ENCODE data around the gene CUL3. TPM values are rescaled to one million over a fixed set of nuclear protein-coding genes. Genes with fewer than 3 reads are reported as not detected.
"Not testable (repeated sequence)": the region's sequence is repeated elsewhere in the genome, so short reads cannot be mapped to it uniquely, and the experiment has no call there.

Gene CUL3
- total RNA-seq, 2 experiments from 2014 or later, result 115 TPM

DNA sequence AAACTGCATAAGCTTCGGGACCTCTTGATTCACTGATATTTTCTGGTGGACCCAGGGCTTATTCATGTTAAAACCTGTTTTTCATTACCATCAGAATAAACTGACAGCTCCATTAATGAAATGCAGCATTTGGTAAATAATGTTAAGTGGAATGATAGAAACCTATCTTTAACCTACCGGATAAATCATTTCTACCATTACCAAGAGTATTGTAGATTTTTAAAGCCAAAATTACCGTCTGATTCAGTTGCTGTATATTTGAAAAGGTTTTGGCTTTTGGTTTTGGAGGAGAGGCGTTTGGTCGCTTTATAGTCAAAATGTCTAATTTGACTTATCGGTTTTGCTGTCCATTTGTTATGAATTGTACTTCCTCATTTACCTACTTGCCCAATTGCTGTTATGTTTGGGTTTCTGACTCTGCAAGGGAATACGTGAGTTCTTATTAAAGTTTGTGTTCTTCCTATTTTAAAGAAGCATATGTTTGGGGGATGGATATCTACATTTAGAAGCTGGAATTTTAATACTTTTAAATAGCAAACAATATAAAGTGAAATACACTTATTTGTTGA is 1.0 kb upstream of the CUL3 start:
- Mint-ChIP-seq H3K36me3 (ENCODE audit: low read depth) (peaks cover 28% of the 10 kb centered on the region), H3K27me3 (no peaks in the 10 kb centered on the region), H3K9me3 (no peaks in the 10 kb centered on the region), H3K4me3 (peak overlapping the region; percentile 99), H3K27ac (peak overlapping the region; percentile 92), H3K4me1 (ENCODE audit: low read depth) (peaks cover 37% of the 10 kb centered on the region)
- TF ChIP-seq, protein P1, sequence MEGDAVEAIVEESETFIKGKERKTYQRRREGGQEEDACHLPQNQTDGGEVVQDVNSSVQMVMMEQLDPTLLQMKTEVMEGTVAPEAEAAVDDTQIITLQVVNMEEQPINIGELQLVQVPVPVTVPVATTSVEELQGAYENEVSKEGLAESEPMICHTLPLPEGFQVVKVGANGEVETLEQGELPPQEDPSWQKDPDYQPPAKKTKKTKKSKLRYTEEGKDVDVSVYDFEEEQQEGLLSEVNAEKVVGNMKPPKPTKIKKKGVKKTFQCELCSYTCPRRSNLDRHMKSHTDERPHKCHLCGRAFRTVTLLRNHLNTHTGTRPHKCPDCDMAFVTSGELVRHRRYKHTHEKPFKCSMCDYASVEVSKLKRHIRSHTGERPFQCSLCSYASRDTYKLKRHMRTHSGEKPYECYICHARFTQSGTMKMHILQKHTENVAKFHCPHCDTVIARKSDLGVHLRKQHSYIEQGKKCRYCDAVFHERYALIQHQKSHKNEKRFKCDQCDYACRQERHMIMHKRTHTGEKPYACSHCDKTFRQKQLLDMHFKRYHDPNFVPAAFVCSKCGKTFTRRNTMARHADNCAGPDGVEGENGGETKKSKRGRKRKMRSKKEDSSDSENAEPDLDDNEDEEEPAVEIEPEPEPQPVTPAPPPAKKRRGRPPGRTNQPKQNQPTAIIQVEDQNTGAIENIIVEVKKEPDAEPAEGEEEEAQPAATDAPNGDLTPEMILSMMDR (IDR thresholded peaks at IDR 0.05), result no peak
- Histone ChIP-seq H3K27me3 (ENCODE audit: control insufficient read depth in 1 of 2, insufficient read depth in 2 of 2, low read length in 2 of 2) (no peaks in the 10 kb centered on the region), H3K36me3 (ENCODE audit: insufficient read depth, low read length) (no peaks in the 10 kb centered on the region), H3K9me3 (ENCODE audit: control insufficient read depth in 1 of 2, insufficient read depth in 1 of 2, low read length in 2 of 2) (no peaks in the 10 kb centered on the region), H3K27ac (ENCODE audit: low read depth in 1 of 2, low read length in 2 of 2) (peak overlapping the region; percentile 6 to 58), H3K4me1 (ENCODE audit: insufficient read depth, low read length) (peaks cover 18% of the 10 kb centered on the region), H3K4me3 (ENCODE audit: low read length) (peak overlapping the region; percentile 91)
- POLR2A ChIA-PET, result interaction anchor here (0.6 to 1.8 kb wide), 17 partner anchors 10 to 628 kb away, joined by 3 to 14 read pairs (median 4); no protein-coding TSS in a partner anchor
- intact Hi-C loops (cut with DNase I, micrococcal nuclease), result loop anchor here (5.0 to 10.0 kb wide), 4 partner anchors 459 to 1724 kb away; partner anchors contain the start of genes MRPL44 (in 2 of the 2), ACSL3 (in 1 of the 2) and DOCK10 (in 1 of the 2)
- CTCF ChIA-PET, result interaction anchor here (1.8 kb wide), 1 partner anchor 13 kb away, joined by 4 read pairs; no protein-coding TSS in a partner anchor
- DNase-seq (peak in 1 of 14 experiments; percentile 25), ATAC-seq (ENCODE audit: poor library complexity) (no peak)

DNA sequence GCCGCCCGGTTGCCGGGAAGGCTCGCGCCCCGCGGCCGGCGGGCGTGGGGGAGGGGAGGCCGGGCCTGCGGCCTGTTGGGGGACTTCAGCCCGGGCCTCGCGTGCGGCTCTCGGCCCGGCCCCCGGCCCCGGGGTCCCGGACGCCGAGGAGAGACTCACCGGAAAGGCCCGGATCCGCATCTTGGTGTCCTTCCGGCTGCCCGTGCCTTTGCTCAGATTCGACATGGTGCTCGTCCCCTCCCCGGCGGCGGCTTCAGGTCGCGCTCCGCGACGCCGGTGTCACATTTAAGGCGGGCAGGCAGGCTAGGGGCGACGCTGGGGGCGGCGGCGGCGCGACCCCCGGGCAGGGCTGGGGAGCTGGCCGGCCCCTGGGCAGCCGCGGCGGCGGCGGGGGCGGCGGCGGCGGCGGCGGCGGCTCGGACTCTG is 365 bp downstream of the CUL3 start:
- no peaks in the 10 kb centered on the region for H3K27me3 ChIP-seq (ENCODE audit: control insufficient read depth in 1 of 2, insufficient read depth in 2 of 2, low read length in 2 of 2)
- DNase-seq (peak; percentile 35 to 82 (median 57)), ATAC-seq (ENCODE audit: poor library complexity) (peak; percentile 19)
- H3K4me3 ChIP-seq (ENCODE audit: low read length), result peak overlapping the region; percentile 91
- peak overlapping the region; percentile 73 to 79 for H3K27ac ChIP-seq (ENCODE audit: low read depth in 1 of 2, low read length in 2 of 2)
- no peaks in the 10 kb centered on the region for H3K27me3 Mint-ChIP-seq
- no peaks in the 10 kb centered on the region for H3K36me3 ChIP-seq (ENCODE audit: insufficient read depth, low read length)
- intact Hi-C loops (cut with DNase I, micrococcal nuclease), result loop anchor here (2.0 to 10.0 kb wide), 7 partner anchors 37 to 1722 kb away; partner anchors contain the start of genes MRPL44 (in 2 of the 2), ACSL3 (in 1 of the 2) and DOCK10 (in 1 of the 2)
- peaks cover 28% of the 10 kb centered on the region for H3K4me1 ChIP-seq (ENCODE audit: insufficient read depth, low read length)
- peaks cover 51% of the 10 kb centered on the region for H3K4me1 Mint-ChIP-seq (ENCODE audit: low read depth)
- peak overlapping the region; percentile 92 for H3K4me3 Mint-ChIP-seq
- H3K36me3 Mint-ChIP-seq (ENCODE audit: low read depth), result peaks cover 34% of the 10 kb centered on the region
- no peaks in the 10 kb centered on the region for H3K9me3 Mint-ChIP-seq
- peak overlapping the region; percentile 92 for H3K27ac Mint-ChIP-seq
- TF ChIP-seq, protein P1 (IDR thresholded peaks at IDR 0.05), result no peak
- ChIA-PET POLR2A (interaction anchor here (0.5 to 1.7 kb wide), 11 partner anchors 9 to 225 kb away, joined by 3 to 8 read pairs (median 4); no protein-coding TSS in a partner anchor), CTCF (no interaction called here)
- H3K9me3 ChIP-seq (ENCODE audit: control insufficient read depth in 1 of 2, insufficient read depth in 1 of 2, low read length in 2 of 2), result no peaks in the 10 kb centered on the region

DNA sequence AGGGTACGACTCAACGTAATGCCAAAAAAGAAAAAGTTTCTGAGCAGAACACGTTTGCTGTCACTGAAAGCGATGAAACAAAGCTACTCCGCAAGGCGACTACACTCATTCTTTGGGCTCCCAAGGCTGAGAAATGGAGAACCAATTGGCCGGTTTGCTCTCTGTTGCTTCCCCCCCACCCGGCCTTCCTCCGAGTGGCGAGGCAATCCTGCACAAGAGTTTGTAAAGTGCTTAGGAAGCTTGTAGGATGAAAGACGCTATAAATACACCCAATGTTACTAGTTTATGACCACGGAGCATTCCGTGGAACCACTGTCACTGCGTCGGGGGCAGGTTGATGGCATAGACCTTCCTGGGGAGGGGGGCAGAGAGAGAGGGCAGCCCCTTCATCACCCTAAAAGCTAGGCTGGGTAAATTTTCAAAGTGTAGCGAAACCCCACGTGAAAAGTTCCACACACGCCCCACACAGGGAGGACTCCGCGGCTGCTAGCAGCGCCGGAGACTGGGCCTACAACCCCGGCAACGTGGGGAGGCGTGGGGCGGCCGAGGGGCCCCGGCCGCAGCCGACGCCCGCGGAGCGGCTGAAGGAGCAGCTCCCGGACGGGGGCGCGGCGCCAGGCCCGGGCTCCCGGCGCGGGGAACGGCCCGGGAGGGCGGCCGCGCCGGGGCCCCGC is 915 bp downstream of the CUL3 start:
- ChIA-PET CTCF (no interaction called here), POLR2A (interaction anchor here (0.7 to 1.6 kb wide), 7 partner anchors 9 to 121 kb away, joined by 3 to 7 read pairs (median 4); no protein-coding TSS in a partner anchor)
- TF ChIP-seq, protein P1 (IDR thresholded peaks at IDR 0.05), result no peak
- peaks cover 57% of the 10 kb centered on the region for H3K4me1 Mint-ChIP-seq (ENCODE audit: low read depth)
- Histone ChIP-seq H3K4me1 (ENCODE audit: insufficient read depth, low read length) (peaks cover 33% of the 10 kb centered on the region), H3K27me3 (ENCODE audit: control insufficient read depth in 1 of 2, insufficient read depth in 2 of 2, low read length in 2 of 2) (no peaks in the 10 kb centered on the region), H3K9me3 (ENCODE audit: control insufficient read depth in 1 of 2, insufficient read depth in 1 of 2, low read length in 2 of 2) (no peaks in the 10 kb centered on the region), H3K36me3 (ENCODE audit: insufficient read depth, low read length) (no peaks in the 10 kb centered on the region), H3K27ac (ENCODE audit: low read depth in 1 of 2, low read length in 2 of 2) (peak overlapping the region; percentile 30 to 38), H3K4me3 (ENCODE audit: low read length) (peak overlapping the region; percentile 91)
- no peaks in the 10 kb centered on the region for H3K27me3 Mint-ChIP-seq
- H3K4me3 Mint-ChIP-seq, result peak overlapping the region; percentile 99
- no peak for ATAC-seq (ENCODE audit: poor library complexity)
- intact Hi-C loops (cut with DNase I, micrococcal nuclease), result loop anchor here (2.0 to 10.0 kb wide), 5 partner anchors 37 to 629 kb away; partner anchors contain the start of genes DOCK10 (in 1 of the 2) and MRPL44 (in 1 of the 2)
- peak in 7 of 14 experiments; percentile 7 to 44 (median 15) for DNase-seq
- H3K9me3 Mint-ChIP-seq, result no peaks in the 10 kb centered on the region
- peak overlapping the region; percentile 92 for H3K27ac Mint-ChIP-seq
- peaks cover 34% of the 10 kb centered on the region for H3K36me3 Mint-ChIP-seq (ENCODE audit: low read depth)

DNA sequence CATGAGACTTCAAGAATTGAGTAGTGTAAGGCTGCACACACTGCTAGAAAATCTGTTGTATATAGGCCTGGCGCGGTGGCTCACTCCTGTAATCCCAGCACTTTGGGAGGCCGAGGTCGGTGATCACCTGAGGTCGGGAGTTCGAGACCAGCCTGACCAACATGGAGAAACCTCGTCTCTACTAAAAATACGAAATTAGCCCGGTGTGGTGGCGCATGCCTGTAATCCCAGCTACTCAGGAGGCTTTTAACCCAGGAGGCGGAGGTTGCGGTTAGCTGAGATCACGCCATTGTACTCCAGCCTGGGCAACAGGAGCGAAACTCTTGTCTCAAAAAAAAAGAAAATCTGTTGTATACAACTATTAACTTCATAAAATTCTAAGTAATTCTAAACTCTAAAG is 2.1 kb downstream of the CUL3 start:
- intact Hi-C loops (cut with DNase I, micrococcal nuclease), result loop anchor here (5.0 to 10.0 kb wide), 4 partner anchors 36 to 628 kb away; partner anchors contain the start of genes DOCK10 (in 1 of the 2) and MRPL44 (in 1 of the 2)
- H3K4me1 ChIP-seq (ENCODE audit: insufficient read depth, low read length), result peaks cover 33% of the 10 kb centered on the region
- H3K9me3 Mint-ChIP-seq; DNase-seq; H3K27ac ChIP-seq (ENCODE audit: low read depth in 1 of 2, low read length in 2 of 2); H3K27me3 ChIP-seq (ENCODE audit: control insufficient read depth in 1 of 2, insufficient read depth in 2 of 2, low read length in 2 of 2); CTCF ChIA-PET; ATAC-seq (ENCODE audit: poor library complexity); POLR2A ChIA-PET; H3K27me3 Mint-ChIP-seq; H3K36me3 ChIP-seq (ENCODE audit: insufficient read depth, low read length); H3K9me3 ChIP-seq (ENCODE audit: control insufficient read depth in 1 of 2, insufficient read depth in 1 of 2, low read length in 2 of 2): not testable (repeated sequence)
- H3K36me3 Mint-ChIP-seq (ENCODE audit: low read depth), result peaks cover 34% of the 10 kb centered on the region
- H3K4me1 Mint-ChIP-seq (ENCODE audit: low read depth), result peaks cover 69% of the 10 kb centered on the region
- H3K27ac Mint-ChIP-seq, result peak overlapping the region; percentile 92
- peak overlapping the region; percentile 99 for H3K4me3 Mint-ChIP-seq
- peak overlapping the region; percentile 91 for H3K4me3 ChIP-seq (ENCODE audit: low read length)

Data from CD4-positive, alpha-beta T cell (primary cell).